Keratinocyte (primary cell): ENCODE measurements around the gene FBXO46. TPM values are rescaled to one million over a fixed set of nuclear protein-coding genes. Genes with fewer than 3 reads are reported as not detected.

ENCODE experiments used
- DNase-seq: peaks from one replicate; pipeline ENCODE4 v3.0.0-alpha.2; 2011; ENCODE audit warnings: low read depth, missing footprints, low spot score
- FAIRE-seq: peaks from 2 replicates; lab custom pipeline; 2011; peaks lifted over from hg19 to GRCh38; lab: Jason Lieb, UNC
- H2AFZ ChIP-seq: 2 replicates; pipeline ENCODE4 v1.6.0; 2012; ENCODE audit warnings: low read length, control low read depth, inconsistent platforms; ENCODE audit not compliant: control insufficient read depth
- H3K27ac ChIP-seq: 2 replicates; pipeline ENCODE4 v1.5.1; 2011; ENCODE audit warnings: low read length; ENCODE audit not compliant: control insufficient read depth, insufficient read depth
- H3K27me3 ChIP-seq: 3 replicates; pipeline ENCODE4 v1.6.0; 2011; ENCODE audit warnings: low read length; ENCODE audit not compliant: control insufficient read depth, insufficient read depth; ENCODE audit errors: extremely low read depth
- H3K36me3 ChIP-seq, 2 experiments: 2 replicates in 1 of 2; 3 replicates in 1 of 2; pipeline ENCODE4 v1.5.1; 2011; ENCODE audit warnings: low read length in 2 of 2, mild to moderate bottlenecking in 1 of 2; ENCODE audit not compliant: control insufficient read depth in 2 of 2, insufficient read depth in 2 of 2; ENCODE audit errors: extremely low read depth in 1 of 2
- H3K4me1 ChIP-seq: 3 replicates; pipeline ENCODE4 v1.5.1; 2011; ENCODE audit warnings: low read length; ENCODE audit not compliant: control insufficient read depth, insufficient read depth; ENCODE audit errors: extremely low read depth
- H3K4me2 ChIP-seq: 3 replicates; pipeline ENCODE4 v1.6.0; 2011; ENCODE audit warnings: low read depth, low read length; ENCODE audit not compliant: control insufficient read depth, insufficient read depth; ENCODE audit errors: extremely low read depth
- H3K4me3 ChIP-seq, 3 experiments: fragments of 200-600 bp in 1 of 3; sonication (generic) in 1 of 3; 2 replicates in 2 of 3; 3 replicates in 1 of 3; pipeline ENCODE4 v1.5.1; 2011 to 2016; ENCODE audit warnings: low read length in 3 of 3, mild to moderate bottlenecking in 3 of 3, control low read depth in 2 of 3, inconsistent platforms in 1 of 3, low read depth in 1 of 3, mixed read lengths in 1 of 3, mixed run types in 1 of 3, moderate library complexity in 1 of 3; ENCODE audit not compliant: control insufficient read depth in 2 of 3, insufficient read depth in 2 of 3; ENCODE audit errors: extremely low read depth in 1 of 3
- H3K79me2 ChIP-seq: 2 replicates; pipeline ENCODE4 v1.6.0; 2012; ENCODE audit warnings: low read length; ENCODE audit not compliant: control insufficient read depth, insufficient read depth
- H3K9ac ChIP-seq: 3 replicates; pipeline ENCODE4 v1.6.0; 2011; ENCODE audit warnings: low read length; ENCODE audit not compliant: control insufficient read depth, insufficient read depth; ENCODE audit errors: extremely low read depth
- H3K9me1 ChIP-seq: 3 replicates; pipeline ENCODE4 v1.6.0; 2011; ENCODE audit warnings: low read length; ENCODE audit not compliant: control insufficient read depth, insufficient read depth; ENCODE audit errors: extremely low read depth
- H3K9me3 ChIP-seq: 2 replicates; pipeline ENCODE4 v1.5.1; 2012; ENCODE audit warnings: low read depth, low read length; ENCODE audit not compliant: control insufficient read depth
- H4K20me1 ChIP-seq: 3 replicates; pipeline ENCODE4 v1.6.0; 2011; ENCODE audit warnings: low read length; ENCODE audit not compliant: control insufficient read depth, insufficient read depth; ENCODE audit errors: extremely low read depth
- EZH2 ChIP-seq: IDR thresholded peaks from one replicate; pipeline ENCODE4 v1.6.1; 2012; ENCODE audit warnings: inconsistent platforms, mild to moderate bottlenecking, low read length, moderate library complexity
- dilution Hi-C: fragments of 300-500 bp; cut with MboI; formaldehyde crosslinking; loops from one replicate; pipeline ENCODE4 v1.7.0; 2020; ENCODE audit warnings: low sequenced_read_pairs; ENCODE audit not compliant: extremely low pct_ligation_motif_present
- polyA plus RNA-seq, 5 experiments: library from polyadenylated mRNA; depleted of rRNA in 3 of 5; stranded (reverse) in 3 of 5; stranded (forward) in 1 of 5; unstranded in 1 of 5; fragments of >200 nt; gene quantifications; 1 replicate in 1 of 5; 2 replicates in 3 of 5; 3 replicates in 1 of 5; pipeline versions ENCODE4 v1.2.1 to v1.2.3, GENCODE V29; 2011 to 2012; ENCODE audit warnings: missing spikeins in 2 of 5, low read depth in 1 of 5, low replicate concordance in 1 of 5
- TF ChIP-seq, protein P1 (sequence below), 3 experiments: IDR thresholded peaks in 1 of 3; conservative IDR thresholded peaks in 1 of 3; optimal IDR thresholded peaks in 1 of 3; 2 replicates in 2 of 3; 3 replicates in 1 of 3; pipeline versions ENCODE3 to v1.5.1; 2011; ENCODE audit warnings: low read length in 3 of 3, mild to moderate bottlenecking in 3 of 3, moderate library complexity in 2 of 3, control low read depth in 1 of 3, inconsistent platforms in 1 of 3; ENCODE audit not compliant: insufficient read depth in 2 of 3; ENCODE audit errors: extremely low read depth in 1 of 3

The FBXO46 gene
- polyA plus RNA-seq, 1 donor (not counting 4 experiments of a cell fraction or from before 2014, with no cell fraction given), result 2.1 TPM

DNA sequence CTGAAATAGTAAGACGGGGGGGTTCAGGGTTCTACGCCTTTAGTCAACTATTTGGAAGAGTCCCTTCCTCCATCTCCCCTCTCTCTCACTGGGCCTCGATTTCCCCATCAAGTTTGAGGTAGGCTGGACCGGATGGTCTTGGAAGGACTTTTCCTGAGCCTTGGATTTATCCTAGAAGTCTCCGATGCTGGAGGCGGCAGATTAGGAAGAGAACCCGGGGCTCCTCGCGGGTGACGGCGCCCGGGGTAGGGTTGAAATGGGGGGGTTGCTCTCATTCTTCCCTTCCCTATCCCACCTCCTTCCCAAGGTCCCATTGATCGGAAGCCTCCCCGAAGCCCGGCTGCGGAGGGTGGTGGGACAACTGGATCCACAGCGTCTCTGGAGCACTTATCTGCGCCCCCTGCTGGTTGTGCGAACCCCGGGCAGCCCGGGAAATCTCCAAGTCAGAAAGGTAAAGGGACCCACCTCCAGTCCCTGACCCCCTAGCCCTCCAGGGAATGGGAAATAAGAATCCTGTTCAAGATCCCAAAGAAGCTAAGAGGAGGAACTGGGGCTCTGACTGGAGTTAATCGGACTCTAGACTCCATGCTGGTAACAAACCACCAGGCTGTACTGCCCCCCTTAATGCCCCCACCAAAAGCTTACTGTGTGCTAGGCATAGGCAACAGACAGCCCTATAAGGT is 37.4 kb downstream of the FBXO46 start:
- no peaks in the 10 kb centered on the region for H3K9me3 ChIP-seq
- TF ChIP-seq, protein P1, sequence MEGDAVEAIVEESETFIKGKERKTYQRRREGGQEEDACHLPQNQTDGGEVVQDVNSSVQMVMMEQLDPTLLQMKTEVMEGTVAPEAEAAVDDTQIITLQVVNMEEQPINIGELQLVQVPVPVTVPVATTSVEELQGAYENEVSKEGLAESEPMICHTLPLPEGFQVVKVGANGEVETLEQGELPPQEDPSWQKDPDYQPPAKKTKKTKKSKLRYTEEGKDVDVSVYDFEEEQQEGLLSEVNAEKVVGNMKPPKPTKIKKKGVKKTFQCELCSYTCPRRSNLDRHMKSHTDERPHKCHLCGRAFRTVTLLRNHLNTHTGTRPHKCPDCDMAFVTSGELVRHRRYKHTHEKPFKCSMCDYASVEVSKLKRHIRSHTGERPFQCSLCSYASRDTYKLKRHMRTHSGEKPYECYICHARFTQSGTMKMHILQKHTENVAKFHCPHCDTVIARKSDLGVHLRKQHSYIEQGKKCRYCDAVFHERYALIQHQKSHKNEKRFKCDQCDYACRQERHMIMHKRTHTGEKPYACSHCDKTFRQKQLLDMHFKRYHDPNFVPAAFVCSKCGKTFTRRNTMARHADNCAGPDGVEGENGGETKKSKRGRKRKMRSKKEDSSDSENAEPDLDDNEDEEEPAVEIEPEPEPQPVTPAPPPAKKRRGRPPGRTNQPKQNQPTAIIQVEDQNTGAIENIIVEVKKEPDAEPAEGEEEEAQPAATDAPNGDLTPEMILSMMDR (optimal IDR thresholded peaks at IDR 0.05 in 1 of 3, IDR thresholded peaks at IDR 0.05 in 1 of 3, conservative IDR thresholded peaks at IDR 0.05 in 1 of 3; ENCODE audit: extremely low read depth in 1 of 3, insufficient read depth in 2 of 3, low read length in 3 of 3), result peak; percentile 84 to 97 (median 88)
- TF ChIP-seq EZH2, result no peak
- H4K20me1 ChIP-seq, result no peaks in the 10 kb centered on the region
- DNase-seq (no peak), FAIRE-seq (no peak)
- H3K27ac ChIP-seq, result peak overlapping the region; percentile 93
- H3K9ac ChIP-seq, result peak overlapping the region; percentile 96
- H3K9me1 ChIP-seq, result no peaks in the 10 kb centered on the region
- H3K4me3 ChIP-seq, result peak overlapping the region; percentile 79 to 98 (median 98)
- H2AFZ ChIP-seq, result peak overlapping the region; percentile 78
- H3K79me2 ChIP-seq, result peaks cover 32% of the 10 kb centered on the region
- peak overlapping the region; percentile 97 for H3K4me2 ChIP-seq
- no peaks in the 10 kb centered on the region for H3K27me3 ChIP-seq
- dilution Hi-C loops, result no loop called here
- peaks cover 14 to 19% of the 10 kb centered on the region in 2 experiments for H3K36me3 ChIP-seq
- H3K4me1 ChIP-seq, result peaks cover 18% of the 10 kb centered on the region

DNA sequence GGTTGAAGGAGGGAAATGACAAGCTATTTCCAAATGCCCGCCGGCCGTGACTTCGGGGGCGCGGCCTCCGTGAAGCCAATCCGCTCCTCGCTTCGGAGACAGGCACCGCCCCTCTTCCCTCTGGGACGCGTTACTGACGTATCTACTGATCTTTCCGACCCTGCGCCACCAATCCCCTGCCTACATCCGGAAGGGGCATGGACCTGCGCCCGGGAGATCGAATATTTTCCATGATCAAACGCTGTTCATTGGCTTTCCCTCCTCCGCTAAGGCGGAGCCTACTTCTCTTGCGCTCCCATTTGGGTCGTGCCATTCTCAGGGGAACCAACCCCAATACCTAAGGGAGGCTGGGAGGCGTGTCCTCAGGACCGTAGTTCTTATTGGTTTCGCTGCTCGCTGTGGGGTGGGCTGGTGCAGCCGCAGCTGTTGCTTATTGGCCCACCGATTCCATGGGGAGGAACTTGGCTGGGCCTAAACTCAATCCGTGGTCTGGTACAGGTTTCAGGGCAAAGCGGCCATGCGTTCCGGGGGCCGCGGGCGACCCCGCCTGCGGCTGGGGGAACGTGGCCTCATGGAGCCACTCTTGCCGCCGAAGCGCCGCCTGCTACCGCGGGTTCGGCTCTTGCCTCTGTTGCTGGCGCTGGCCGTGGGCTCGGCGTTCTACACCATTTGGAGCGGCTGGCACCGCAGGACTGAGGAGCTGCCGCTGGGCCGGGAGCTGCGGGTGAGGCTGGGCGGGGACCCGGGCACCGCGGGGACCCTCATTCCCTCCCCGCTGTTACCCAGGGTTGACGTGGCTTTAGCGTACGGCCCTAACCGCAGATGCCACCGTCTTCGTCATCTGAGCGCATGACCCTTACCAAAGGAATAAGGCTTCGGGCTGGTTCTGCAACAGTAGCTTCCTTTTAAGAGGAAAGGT is 38.2 kb downstream of the FBXO46 start, which contains the start of gene QPCTL:
Gene QPCTL (plus strand): TSS at position 480 of the 919 bp plus-strand sequence. CDS start 38 bp downstream, at position 518.
- Histone ChIP-seq H3K4me3 (peak within 1 kb of the TSS; percentile 79 to 98 (median 98)), H3K27ac (peak within 1 kb of the TSS; percentile 93), H3K9ac (peak within 1 kb of the TSS; percentile 96), H3K79me2 (peaks cover 36% of the 10 kb centered on the region), H3K36me3 (peaks cover 20 to 25% of the 10 kb centered on the region in 2 experiments), H2AFZ (peak within 1 kb of the TSS; percentile 99), H3K4me2 (peak within 1 kb of the TSS; percentile 97), H3K9me1 (no peaks in the 10 kb centered on the region), H3K27me3 (no peaks in the 10 kb centered on the region), H4K20me1 (no peaks in the 10 kb centered on the region), H3K9me3 (no peaks in the 10 kb centered on the region), H3K4me1 (peaks cover 11% of the 10 kb centered on the region)
- DNase-seq, result peak; percentile 98
- dilution Hi-C loops, result no loop called here
- no peak for TF ChIP-seq EZH2
- TF ChIP-seq, protein P1 (optimal IDR thresholded peaks at IDR 0.05 in 1 of 3, IDR thresholded peaks at IDR 0.05 in 1 of 3, conservative IDR thresholded peaks at IDR 0.05 in 1 of 3; ENCODE audit: extremely low read depth in 1 of 3, insufficient read depth in 2 of 3, low read length in 3 of 3), result no peak
- FAIRE-seq, result peak; percentile 93
